GM10266 (cell line): ENCODE results near the gene SAXO2.
"Not testable (repeated sequence)": the region's sequence is repeated elsewhere in the genome, so short reads cannot be mapped to it uniquely, and the experiment has no call there.

Source experiments
- DNase-seq: peaks from one replicate; pipeline ENCODE4 v3.0.0; 2012; ENCODE audit errors: extremely low spot score
- TF ChIP-seq, protein P1 (sequence below): IDR thresholded peaks from 2 replicates; pipeline ENCODE4 v1.5.1; 2012; ENCODE audit warnings: mild to moderate bottlenecking, low read depth; ENCODE audit not compliant: control insufficient read depth, insufficient read depth; ENCODE audit errors: missing control alignments

SAXO2 gene

DNA sequence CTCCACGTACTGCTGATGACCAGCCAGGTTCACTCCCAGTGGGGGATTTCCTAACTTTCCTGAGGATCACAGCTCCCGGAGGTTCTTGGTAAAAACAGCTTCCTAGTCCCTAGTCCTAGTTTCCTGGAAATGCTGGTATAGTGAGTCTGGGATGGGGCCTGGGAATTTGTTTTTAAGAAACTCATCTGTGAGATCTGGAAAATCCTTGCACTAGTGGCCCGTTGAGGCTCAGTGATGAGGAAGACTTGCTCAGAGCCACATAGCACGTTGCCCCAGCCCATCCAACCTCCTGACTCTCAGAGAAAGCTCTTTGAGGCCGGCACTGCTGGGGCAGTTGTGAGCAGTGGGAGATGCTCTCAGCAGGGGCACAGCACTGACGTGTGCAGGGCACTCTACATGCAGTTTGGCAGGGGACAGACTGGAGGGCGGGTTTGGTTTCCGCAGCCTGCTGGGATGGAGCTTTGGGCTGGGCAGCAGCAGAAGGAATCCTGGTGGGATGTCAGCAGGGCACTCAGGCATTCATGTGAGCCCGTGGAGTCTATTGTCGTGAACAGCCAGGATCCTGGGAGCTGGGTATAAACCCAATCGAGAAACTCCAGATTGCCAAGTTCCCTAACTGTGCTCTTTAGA is 31.6 kb downstream of the SAXO2 start:
- no peak for DNase-seq
- TF ChIP-seq, protein P1, sequence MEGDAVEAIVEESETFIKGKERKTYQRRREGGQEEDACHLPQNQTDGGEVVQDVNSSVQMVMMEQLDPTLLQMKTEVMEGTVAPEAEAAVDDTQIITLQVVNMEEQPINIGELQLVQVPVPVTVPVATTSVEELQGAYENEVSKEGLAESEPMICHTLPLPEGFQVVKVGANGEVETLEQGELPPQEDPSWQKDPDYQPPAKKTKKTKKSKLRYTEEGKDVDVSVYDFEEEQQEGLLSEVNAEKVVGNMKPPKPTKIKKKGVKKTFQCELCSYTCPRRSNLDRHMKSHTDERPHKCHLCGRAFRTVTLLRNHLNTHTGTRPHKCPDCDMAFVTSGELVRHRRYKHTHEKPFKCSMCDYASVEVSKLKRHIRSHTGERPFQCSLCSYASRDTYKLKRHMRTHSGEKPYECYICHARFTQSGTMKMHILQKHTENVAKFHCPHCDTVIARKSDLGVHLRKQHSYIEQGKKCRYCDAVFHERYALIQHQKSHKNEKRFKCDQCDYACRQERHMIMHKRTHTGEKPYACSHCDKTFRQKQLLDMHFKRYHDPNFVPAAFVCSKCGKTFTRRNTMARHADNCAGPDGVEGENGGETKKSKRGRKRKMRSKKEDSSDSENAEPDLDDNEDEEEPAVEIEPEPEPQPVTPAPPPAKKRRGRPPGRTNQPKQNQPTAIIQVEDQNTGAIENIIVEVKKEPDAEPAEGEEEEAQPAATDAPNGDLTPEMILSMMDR, result no peak

DNA sequence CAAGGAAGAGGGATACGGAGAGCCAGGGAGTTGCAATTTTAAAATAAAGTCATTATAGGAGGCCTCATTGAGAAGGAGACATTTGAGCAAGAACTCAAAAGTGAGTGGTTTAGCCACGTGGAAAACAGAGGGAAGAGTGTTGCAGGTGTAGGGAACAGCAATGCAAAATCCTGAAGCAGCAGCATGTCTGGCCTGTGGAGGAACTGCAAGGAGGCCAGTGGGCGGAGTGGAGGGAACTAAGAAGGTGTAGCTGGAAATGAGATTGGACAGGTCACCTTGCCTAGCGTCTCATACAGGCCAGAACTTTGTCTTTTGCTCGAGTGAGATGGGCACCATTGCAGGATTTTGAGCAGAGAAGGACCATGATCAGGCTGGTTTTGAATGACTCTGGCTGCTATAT is 34.9 kb downstream of the SAXO2 start:
- no peak for DNase-seq
- TF ChIP-seq, protein P1, result no peak

DNA sequence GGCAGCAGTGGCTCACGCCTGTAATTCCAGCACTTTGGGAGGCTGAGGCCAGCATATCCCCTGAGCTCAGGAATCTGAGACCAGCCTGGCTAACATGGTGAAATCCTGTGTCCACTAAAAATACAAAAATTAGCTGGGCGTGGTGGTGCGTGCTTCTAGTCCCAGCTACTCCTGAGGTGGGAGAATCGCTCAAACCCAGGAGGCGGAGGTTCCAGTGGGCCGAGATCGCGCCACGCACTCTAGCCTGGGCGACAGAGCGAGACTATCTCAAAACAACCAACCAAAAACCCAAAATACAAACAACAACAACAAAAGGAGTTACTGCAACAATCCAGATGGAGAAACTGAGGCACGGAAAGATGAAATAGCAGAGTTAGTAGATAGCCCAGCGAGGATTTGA is 35.4 kb downstream of the SAXO2 start:
- no peak for DNase-seq
- TF ChIP-seq, protein P1, result no peak

DNA sequence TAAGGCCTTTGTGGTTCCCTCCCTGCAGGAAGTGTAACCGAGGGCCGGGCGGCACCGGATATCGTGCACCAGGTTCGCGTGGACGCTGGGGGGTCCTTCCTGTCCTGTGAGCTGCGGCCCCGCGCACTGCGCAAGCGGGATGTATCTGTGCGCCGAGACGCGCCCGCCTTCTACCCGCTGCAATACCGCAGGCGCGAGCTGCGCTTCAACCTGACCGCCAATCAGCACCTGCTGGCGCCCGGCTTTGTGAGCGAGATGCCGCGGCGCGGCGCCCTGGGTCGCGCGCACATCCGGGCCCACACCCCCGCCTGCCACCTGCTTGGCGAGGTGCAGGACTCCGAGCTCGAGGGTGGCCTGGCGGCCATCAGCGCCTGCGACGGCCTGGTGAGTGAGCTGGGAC is 35.9 kb downstream of the SAXO2 start:
- no peak for DNase-seq
- TF ChIP-seq, protein P1, result no peak

DNA sequence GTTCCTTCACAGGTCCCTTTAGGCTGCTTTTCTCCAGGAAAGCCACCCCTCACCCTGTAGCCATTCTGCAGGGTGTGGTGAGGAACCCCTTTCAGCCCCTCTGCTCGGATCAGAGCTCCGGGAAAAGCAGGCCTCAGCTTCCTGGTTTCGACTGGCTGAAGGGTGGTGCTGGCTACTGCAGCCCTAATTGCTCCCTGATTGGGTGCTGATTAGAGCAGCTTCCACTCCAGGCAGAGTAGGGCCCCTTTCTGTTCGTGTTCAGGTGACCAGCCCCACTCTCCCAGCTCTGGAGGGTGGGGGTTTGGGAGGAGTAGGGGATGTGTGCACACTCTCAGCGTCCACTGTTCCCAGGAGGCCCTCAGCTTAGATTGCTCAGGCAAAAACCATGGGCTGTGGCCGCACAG is 36.9 kb downstream of the SAXO2 start:
- DNase-seq, result not testable (repeated sequence)

DNA sequence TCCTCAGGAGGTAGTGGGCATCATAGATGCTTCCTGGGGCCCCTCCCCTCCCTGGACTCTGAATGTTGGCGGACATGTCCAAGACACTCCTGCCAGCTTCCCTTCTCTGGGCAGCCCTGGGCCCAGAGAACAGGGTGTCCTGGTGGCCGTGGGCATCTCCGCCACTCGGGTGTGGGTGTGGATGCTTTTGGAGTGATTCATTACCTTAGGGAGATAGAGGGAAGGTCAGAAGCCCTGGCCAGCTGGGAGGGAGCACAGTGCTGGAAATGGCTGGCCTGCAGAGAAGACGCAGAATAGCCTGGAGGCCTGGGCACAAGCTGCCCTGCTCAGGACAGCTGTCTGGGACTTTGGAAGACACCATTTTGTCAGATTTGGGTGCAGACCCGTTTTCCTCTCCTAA is 37.7 kb downstream of the SAXO2 start:
- DNase-seq, result not testable (repeated sequence)

DNA sequence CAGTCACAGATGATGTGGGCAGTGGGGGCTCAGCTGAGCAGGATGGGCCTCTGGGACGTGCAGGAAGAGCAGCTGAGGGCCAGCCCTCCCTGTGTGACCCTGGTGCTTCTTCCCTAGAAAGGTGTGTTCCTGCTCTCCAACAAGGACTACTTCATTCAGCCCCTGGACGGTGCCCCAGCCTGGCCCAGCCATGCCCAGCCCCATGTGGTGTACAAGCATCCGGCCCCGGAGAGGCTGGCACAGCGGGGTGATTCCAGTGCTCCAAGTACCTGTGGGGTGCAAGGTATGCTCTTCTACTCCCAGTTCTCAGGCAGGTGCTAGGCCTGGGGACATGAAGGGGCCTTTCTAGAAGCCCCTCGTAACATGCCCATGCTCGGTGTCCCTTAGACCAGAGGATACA is 38.3 kb downstream of the SAXO2 start:
- TF ChIP-seq, protein P1, result no peak
- no peak for DNase-seq

DNA sequence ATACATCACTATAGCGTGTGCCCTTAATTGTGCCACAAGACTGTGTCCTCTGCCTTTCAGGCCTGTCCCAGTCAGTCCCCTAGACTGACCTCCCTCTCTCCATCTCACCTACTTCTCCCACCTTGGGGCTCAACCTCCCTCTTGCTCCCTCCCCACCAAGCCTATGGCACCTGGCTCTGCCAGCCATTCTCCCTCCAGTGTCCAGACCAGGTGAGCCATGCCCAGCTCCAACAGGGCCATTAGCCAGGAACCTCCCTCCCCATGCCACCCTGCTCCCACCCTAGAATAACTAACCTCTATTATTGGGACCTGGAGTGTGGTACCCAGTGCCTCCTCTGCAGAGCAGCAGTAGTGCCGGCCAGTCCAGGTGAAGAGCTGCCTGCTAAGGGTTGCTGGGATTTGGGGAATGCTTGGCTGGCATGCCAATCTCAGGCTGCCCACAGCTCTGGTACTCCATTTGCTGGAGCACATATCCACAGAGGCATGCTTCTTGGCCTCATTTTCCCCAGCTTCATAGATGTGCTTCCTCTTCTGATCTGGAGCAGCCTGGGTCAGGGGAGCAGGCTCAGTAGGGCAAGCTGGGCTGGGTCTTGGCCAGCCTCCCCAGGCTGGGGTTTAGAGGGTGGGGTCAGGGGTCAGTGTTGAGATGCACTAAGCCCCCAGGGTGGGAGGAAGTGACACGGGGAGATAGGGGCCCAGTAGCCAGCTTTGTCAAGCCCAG is 38.8 kb downstream of the SAXO2 start:
- TF ChIP-seq, protein P1, result no peak
- no peak for DNase-seq
